Testis (tissue), 2 donors: ENCODE results near the gene FGF12.

Experiments used
- CTCF ChIP-seq, 3 experiments: fragments of 450-650 bp in 2 of 3; fragments of 200-600 bp in 1 of 3; sonication (generic) in 1 of 3; IDR thresholded peaks; one replicate each; pipeline ENCODE4 v1.5.1; 2016 to 2019; ENCODE audit warnings: antibody characterized with exemption in 3 of 3, mild to moderate bottlenecking in 2 of 3, moderate library complexity in 1 of 3
- POLR2A ChIP-seq: fragments of 450-650 bp; IDR thresholded peaks from one replicate; pipeline ENCODE4 v1.6.1; 2017; ENCODE audit warnings: antibody characterized with exemption, mild to moderate bottlenecking, moderate library complexity

GRCh38 chr3:192573240-192573639 is 154.1 kb downstream of the FGF12 start:
- no peak for TF ChIP-seq CTCF (IDR thresholded peaks at IDR 0.05)
- no peak for TF ChIP-seq POLR2A
